Spleen (tissue), 7 donors: ENCODE results near the gene TM9SF2.

ENCODE experiments used
- CTCF ChIP-seq, 11 experiments: fragments of 200-600 bp in 7 of 11; fragments of 450-650 bp in 4 of 11; sonication (generic) in 4 of 11; IDR thresholded peaks in 8 of 11; conservative IDR thresholded peaks in 3 of 11; 1 replicate in 7 of 11; 2 replicates in 4 of 11; pipeline versions ENCODE4 v1.4.0 to v1.8.0; 2016 to 2021; ENCODE audit warnings: antibody characterized with exemption in 11 of 11, inconsistent platforms in 4 of 11, mild to moderate bottlenecking in 1 of 11
- POLR2A ChIP-seq, 3 donors: fragments of 450-650 bp; IDR thresholded peaks; one replicate each; pipeline ENCODE4 v1.5.1; 2017; ENCODE audit warnings: antibody characterized with exemption in 3 of 3, mild to moderate bottlenecking in 1 of 3
- POLR2AphosphoS5 ChIP-seq, 3 donors: sonication (generic); formaldehyde crosslinking; IDR thresholded peaks; one replicate each; pipeline ENCODE4 v1.5.1; 2017; ENCODE audit warnings: antibody characterized with exemption in 3 of 3
- donor health status: DM: no; HTN: no; CAD: no; lungs with moderate emphysema.
- donor health status: DM: no; HTN: no; CAD: no.
- donor health status: DM: no; HTN: no; CAD: no.

GRCh38 chr13:99454518-99455183 is 46.6 kb upstream of the TM9SF2 start:
- TF ChIP-seq CTCF (IDR thresholded peaks at IDR 0.05 in 8 of 11, conservative IDR thresholded peaks at IDR 0.05 in 3 of 11) (no peak), POLR2AphosphoS5 (IDR thresholded peaks at IDR 0.05) (no peak), POLR2A (IDR thresholded peaks at IDR 0.05) (no peak)
